PC-3 (cell line): Measurements from ENCODE around the gene CTNNA3. TPM values are rescaled to one million over a fixed set of nuclear protein-coding genes. Genes with fewer than 3 reads are reported as not detected.

Experiments
- ATAC-seq: fragments of 200-7000 bp; cut with Tn5 transposase; 2 replicates; pipeline ENCODE4 v1.9.1; 2020; ENCODE audit warnings: mild to moderate bottlenecking, moderate library complexity
- BruUV-seq: library from RNA; stranded (reverse); fragments of 400-500 nt; replicated peaks from 2 replicates; lab custom pipeline; 2021; lab: Mats Ljungman, UMichigan
- CTCF ChIA-PET: fragments of 300-600 bp; sonication (Branson Sonifier 250); formaldehyde crosslinking; loops from one replicate; lab custom pipeline; 2022; ENCODE audit warnings: antibody characterized with exemption; lab: Charles Lee
- POLR2A ChIA-PET: fragments of 300-600 bp; sonication (Branson Sonifier 250); formaldehyde crosslinking; loops from one replicate; lab custom pipeline; 2022; ENCODE audit warnings: antibody characterized with exemption; ENCODE audit not compliant: unreplicated experiment; lab: Charles Lee
- DNase-seq: peaks from one replicate; pipeline ENCODE4 v3.0.0-alpha.2; 2015
- H2AFZ ChIP-seq: fragments of 300-600 bp; sonication (generic); 2 replicates; pipeline ENCODE4 v1.6.0; 2016; ENCODE audit warnings: antibody characterized with exemption, low read length
- H3F3A ChIP-seq: fragments of 300-600 bp; sonication (generic); one replicate; pipeline ENCODE4 v1.6.0; 2017; ENCODE audit warnings: antibody characterized with exemption, low read length, control low read depth, mild to moderate bottlenecking; ENCODE audit not compliant: unreplicated experiment
- H3K27ac ChIP-seq: fragments of 300-600 bp; sonication (generic); 2 replicates; pipeline ENCODE4 v1.5.1; 2016; ENCODE audit warnings: mild to moderate bottlenecking, low read length
- H3K27me3 ChIP-seq: fragments of 300-600 bp; sonication (generic); 2 replicates; pipeline ENCODE4 v1.6.1; 2016; ENCODE audit warnings: low read length, mixed read lengths
- H3K36me3 ChIP-seq: fragments of 300-600 bp; sonication (generic); 2 replicates; pipeline ENCODE4 v1.6.1; 2016; ENCODE audit warnings: low read depth, mixed run types, low read length, mixed read lengths
- H3K4me1 ChIP-seq: fragments of 300-600 bp; sonication (generic); 2 replicates; pipeline ENCODE4 v1.5.1; 2016; ENCODE audit warnings: low read length; ENCODE audit not compliant: insufficient read depth
- H3K4me2 ChIP-seq: fragments of 300-600 bp; sonication (generic); 2 replicates; pipeline ENCODE4 v1.6.0; 2016; ENCODE audit warnings: low read length
- H3K4me3 ChIP-seq: fragments of 300-600 bp; sonication (generic); 2 replicates; pipeline ENCODE4 v1.5.1; 2016; ENCODE audit warnings: mild to moderate bottlenecking, low read length, mixed read lengths
- H3K79me2 ChIP-seq: fragments of 300-600 bp; sonication (generic); 2 replicates; pipeline ENCODE4 v1.6.1; 2017; ENCODE audit warnings: low read length, mixed read lengths
- H3K9ac ChIP-seq: fragments of 300-600 bp; sonication (generic); 2 replicates; pipeline ENCODE4 v1.6.0; 2016; ENCODE audit warnings: mild to moderate bottlenecking, low read length
- H3K9me2 ChIP-seq: fragments of 300-600 bp; sonication (generic); replicated peaks from 2 replicates; pipeline ENCODE4 v1.6.1; 2016; ENCODE audit warnings: mixed run types, low read length, mixed read lengths
- H3K9me3 ChIP-seq: fragments of 300-600 bp; sonication (generic); 2 replicates; pipeline ENCODE4 v1.6.1; 2016; ENCODE audit warnings: low read length, mixed read lengths
- H4K20me1 ChIP-seq: fragments of 300-600 bp; sonication (generic); 2 replicates; pipeline ENCODE4 v1.6.1; 2016; ENCODE audit warnings: low read length, mixed read lengths
- EZH2 ChIP-seq: fragments of 300-600 bp; sonication (generic); IDR thresholded peaks from one replicate; pipeline ENCODE4 v1.6.1; 2017; ENCODE audit warnings: antibody characterized with exemption, mild to moderate bottlenecking, low read length; ENCODE audit not compliant: unreplicated experiment
- EZH2phosphoT487 ChIP-seq: fragments of 300-600 bp; sonication (generic); IDR thresholded peaks from 2 replicates; pipeline ENCODE4 v1.6.1; 2018; ENCODE audit warnings: mild to moderate bottlenecking, antibody characterized with exemption, low read length, borderline replicate concordance
- intact Hi-C: fragments of 100-400 bp; cut with micrococcal nuclease; formaldehyde crosslinking; loops from 2 replicates; pipeline ENCODE4 v1.9.0; 2023
- total RNA-seq: library from RNA; depleted of rRNA; stranded (reverse); fragments of >200 nt; gene quantifications from 2 replicates; pipeline ENCODE4 v1.2.3, GENCODE V29; 2014
- TF ChIP-seq, protein P1 (sequence below): fragments of 300-600 bp; sonication (generic); conservative IDR thresholded peaks from 2 replicates; pipeline ENCODE4 v1.5.1; 2017; ENCODE audit warnings: antibody characterized with exemption, low read depth, mild to moderate bottlenecking, low read length

CTNNA3 gene
- total RNA-seq, 1 experiment from 2014 or later, result 1.9 TPM

DNA sequence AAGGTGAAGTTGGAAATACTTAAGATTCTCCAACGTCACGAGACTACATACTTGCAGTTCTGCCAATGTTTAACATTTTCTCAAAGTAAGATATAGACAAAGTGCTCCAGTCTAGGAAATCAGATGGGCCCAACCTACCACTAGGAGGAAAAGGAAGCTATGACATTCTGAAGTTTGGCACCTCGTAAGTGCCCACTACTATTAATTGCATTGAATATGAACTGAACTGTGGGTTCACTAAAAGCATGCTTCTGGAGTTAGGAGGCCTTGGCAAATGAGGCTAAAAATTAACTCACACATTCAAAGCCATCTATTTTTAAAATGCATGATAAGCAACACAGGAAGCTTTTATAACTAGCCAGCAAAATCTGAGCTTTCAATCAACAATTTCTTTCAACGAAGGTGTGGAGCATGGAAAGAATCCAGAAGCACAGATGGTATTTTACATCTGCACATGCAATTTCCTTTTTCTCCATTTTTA lies 620.5 kb downstream of the CTNNA3 start:
- no peak for ATAC-seq
- TF ChIP-seq EZH2 (no peak), EZH2phosphoT487 (no peak)
- TF ChIP-seq, protein P1, sequence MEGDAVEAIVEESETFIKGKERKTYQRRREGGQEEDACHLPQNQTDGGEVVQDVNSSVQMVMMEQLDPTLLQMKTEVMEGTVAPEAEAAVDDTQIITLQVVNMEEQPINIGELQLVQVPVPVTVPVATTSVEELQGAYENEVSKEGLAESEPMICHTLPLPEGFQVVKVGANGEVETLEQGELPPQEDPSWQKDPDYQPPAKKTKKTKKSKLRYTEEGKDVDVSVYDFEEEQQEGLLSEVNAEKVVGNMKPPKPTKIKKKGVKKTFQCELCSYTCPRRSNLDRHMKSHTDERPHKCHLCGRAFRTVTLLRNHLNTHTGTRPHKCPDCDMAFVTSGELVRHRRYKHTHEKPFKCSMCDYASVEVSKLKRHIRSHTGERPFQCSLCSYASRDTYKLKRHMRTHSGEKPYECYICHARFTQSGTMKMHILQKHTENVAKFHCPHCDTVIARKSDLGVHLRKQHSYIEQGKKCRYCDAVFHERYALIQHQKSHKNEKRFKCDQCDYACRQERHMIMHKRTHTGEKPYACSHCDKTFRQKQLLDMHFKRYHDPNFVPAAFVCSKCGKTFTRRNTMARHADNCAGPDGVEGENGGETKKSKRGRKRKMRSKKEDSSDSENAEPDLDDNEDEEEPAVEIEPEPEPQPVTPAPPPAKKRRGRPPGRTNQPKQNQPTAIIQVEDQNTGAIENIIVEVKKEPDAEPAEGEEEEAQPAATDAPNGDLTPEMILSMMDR, result no peak

DNA sequence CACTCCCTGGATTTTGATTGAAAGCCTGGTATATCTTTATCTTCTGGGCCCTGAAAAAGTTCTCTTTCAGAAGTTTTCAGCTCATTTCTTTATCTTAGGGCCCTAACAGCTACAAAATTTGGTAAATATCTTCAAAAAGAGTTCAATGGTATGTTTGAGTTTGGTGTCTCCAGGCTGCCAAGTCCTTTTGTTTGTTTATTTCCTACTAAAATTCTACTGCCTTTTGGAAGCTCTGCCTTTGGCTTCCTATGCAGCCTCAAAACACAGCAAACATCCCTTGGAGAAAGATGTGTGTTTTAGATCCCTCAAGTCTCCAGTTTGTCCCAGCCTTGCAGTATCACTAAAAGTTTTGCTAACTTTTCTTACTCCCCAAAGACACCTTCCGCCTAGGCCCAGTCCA lies 623.3 kb downstream of the CTNNA3 start:
- CTCF ChIA-PET, result no interaction called here
- Histone ChIP-seq H3K4me2 (no peak overlapping the region), H3K79me2 (no peaks in the 10 kb centered on the region), H3F3A (no peaks in the 10 kb centered on the region), H3K9me3 (no peaks in the 10 kb centered on the region), H2AFZ (no peak overlapping the region), H3K4me1 (no peaks in the 10 kb centered on the region), H3K9me2 (no peaks in the 10 kb centered on the region), H3K27ac (no peak overlapping the region), H3K4me3 (no peak overlapping the region), H3K9ac (no peak overlapping the region), H4K20me1 (no peaks in the 10 kb centered on the region), H3K36me3 (no peaks in the 10 kb centered on the region), H3K27me3 (peaks cover 52% of the 10 kb centered on the region)
- BruUV-seq, result no TSS peak
- POLR2A ChIA-PET, result no interaction called here
- no peak for ATAC-seq
- TF ChIP-seq EZH2 (no peak), EZH2phosphoT487 (no peak)
- TF ChIP-seq, protein P1, result no peak
- intact Hi-C loops, result no loop called here
- DNase-seq, result no peak

More for the DNA sequence above, 620.5 kb downstream of the CTNNA3 start:
- H3K4me2 ChIP-seq, result no peak overlapping the region
- POLR2A ChIA-PET, result no interaction called here
- CTCF ChIA-PET, result no interaction called here
- no peaks in the 10 kb centered on the region for H3K79me2 ChIP-seq
- BruUV-seq, result no TSS peak
- no peak overlapping the region for H3K4me3 ChIP-seq
- no peaks in the 10 kb centered on the region for H3K36me3 ChIP-seq
- no peak for DNase-seq
- no peaks in the 10 kb centered on the region for H4K20me1 ChIP-seq
- H3K27ac ChIP-seq, result no peak overlapping the region
- no peak overlapping the region for H2AFZ ChIP-seq
- no peaks in the 10 kb centered on the region for H3F3A ChIP-seq
- peaks cover 72% of the 10 kb centered on the region for H3K27me3 ChIP-seq
- H3K4me1 ChIP-seq, result no peaks in the 10 kb centered on the region
- H3K9me2 ChIP-seq, result no peaks in the 10 kb centered on the region
- no peaks in the 10 kb centered on the region for H3K9me3 ChIP-seq
- intact Hi-C loops, result no loop called here
- H3K9ac ChIP-seq, result no peak overlapping the region

DNA sequence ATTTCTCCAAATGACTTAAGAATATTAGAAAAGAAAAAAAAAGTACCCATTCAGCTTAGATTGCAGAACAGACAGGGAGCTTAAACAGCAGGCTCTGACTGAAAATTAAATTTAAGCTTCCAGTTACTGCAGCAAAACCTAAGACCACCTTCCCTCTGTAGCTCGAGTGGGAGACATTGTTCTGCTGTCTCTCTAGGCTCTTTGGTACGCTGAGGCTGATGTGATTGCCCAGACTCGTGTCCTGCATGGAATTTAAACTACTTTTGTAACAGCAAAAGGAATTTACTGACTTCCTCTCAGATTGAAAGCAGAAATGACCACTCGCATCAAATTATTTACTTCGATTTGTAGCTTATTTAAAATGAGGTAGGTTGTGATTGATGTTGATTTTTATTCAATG lies 645.6 kb downstream of the CTNNA3 start:
- Histone ChIP-seq H2AFZ (no peak overlapping the region), H3K27me3 (peaks cover 83% of the 10 kb centered on the region), H3K9ac (no peak overlapping the region), H3K27ac (no peak overlapping the region), H3F3A (no peaks in the 10 kb centered on the region), H4K20me1 (no peaks in the 10 kb centered on the region), H3K9me3 (no peaks in the 10 kb centered on the region), H3K4me1 (no peaks in the 10 kb centered on the region), H3K36me3 (no peaks in the 10 kb centered on the region), H3K79me2 (no peaks in the 10 kb centered on the region), H3K4me2 (no peak overlapping the region), H3K4me3 (no peak overlapping the region), H3K9me2 (no peaks in the 10 kb centered on the region)
- ATAC-seq (no peak), DNase-seq (no peak)
- BruUV-seq, result no TSS peak
- POLR2A ChIA-PET, result no interaction called here
- CTCF ChIA-PET, result no interaction called here
- TF ChIP-seq, protein P1, result no peak
- TF ChIP-seq EZH2phosphoT487, result no peak
- no peak for TF ChIP-seq EZH2
- intact Hi-C loops, result no loop called here
